KMS-11 (cell line): Measurements from ENCODE around the gene TNFRSF6B.
"Not testable (repeated sequence)": the region's sequence is repeated elsewhere in the genome, so short reads cannot be mapped to it uniquely, and the experiment has no call there.

ENCODE experiments used
- H2AFZ ChIP-seq: fragments of 200-600 bp; sonication (generic); 2 replicates; pipeline ENCODE4 v1.6.1; 2016; ENCODE audit warnings: antibody characterized with exemption, mixed run types, low read depth
- H3K27ac ChIP-seq: fragments of 200-600 bp; sonication (generic); 2 replicates; pipeline ENCODE4 v1.6.1; 2016; ENCODE audit warnings: mild to moderate bottlenecking, mixed run types
- H3K27me3 ChIP-seq: fragments of 200-600 bp; sonication (generic); 2 replicates; pipeline ENCODE4 v1.6.1; 2017; ENCODE audit warnings: mild to moderate bottlenecking, low read depth, mixed run types, moderate library complexity; ENCODE audit not compliant: insufficient read depth
- H3K36me3 ChIP-seq: fragments of 200-600 bp; sonication (generic); 2 replicates; pipeline ENCODE4 v1.6.1; 2017; ENCODE audit warnings: mild to moderate bottlenecking, mixed run types; ENCODE audit not compliant: insufficient read depth
- H3K4me1 ChIP-seq: fragments of 200-600 bp; sonication (generic); 2 replicates; pipeline ENCODE4 v1.6.1; 2016; ENCODE audit warnings: mild to moderate bottlenecking, low read depth, mixed run types; ENCODE audit not compliant: poor library complexity, severe bottlenecking
- H3K4me2 ChIP-seq: fragments of 200-600 bp; sonication (generic); 2 replicates; pipeline ENCODE4 v1.7.0; 2016; ENCODE audit warnings: mild to moderate bottlenecking, mixed run types
- H3K4me3 ChIP-seq: fragments of 200-600 bp; sonication (generic); IDR thresholded peaks from 2 replicates; pipeline ENCODE4 v1.6.1; 2017; ENCODE audit warnings: low read depth, low read length, mixed read lengths; ENCODE audit not compliant: insufficient read depth
- H3K79me2 ChIP-seq: fragments of 200-600 bp; sonication (generic); 2 replicates; pipeline ENCODE4 v1.6.1; 2016; ENCODE audit warnings: low read depth, mixed run types; ENCODE audit not compliant: insufficient read depth
- H3K9ac ChIP-seq: fragments of 200-600 bp; sonication (generic); 2 replicates; pipeline ENCODE4 v1.6.1; 2016; ENCODE audit warnings: mild to moderate bottlenecking, mixed run types
- H4K20me1 ChIP-seq: fragments of 200-600 bp; sonication (generic); 2 replicates; pipeline ENCODE4 v1.6.1; 2016; ENCODE audit warnings: mild to moderate bottlenecking, mixed run types; ENCODE audit not compliant: insufficient read depth
- TF ChIP-seq, protein P1 (sequence below): fragments of 200-600 bp; sonication (generic); conservative IDR thresholded peaks from 2 replicates; pipeline ENCODE4 v1.6.1; 2017; ENCODE audit warnings: low read depth, mild to moderate bottlenecking, antibody characterized with exemption, low read length, moderate library complexity, mixed read lengths

Gene TNFRSF6B

DNA sequence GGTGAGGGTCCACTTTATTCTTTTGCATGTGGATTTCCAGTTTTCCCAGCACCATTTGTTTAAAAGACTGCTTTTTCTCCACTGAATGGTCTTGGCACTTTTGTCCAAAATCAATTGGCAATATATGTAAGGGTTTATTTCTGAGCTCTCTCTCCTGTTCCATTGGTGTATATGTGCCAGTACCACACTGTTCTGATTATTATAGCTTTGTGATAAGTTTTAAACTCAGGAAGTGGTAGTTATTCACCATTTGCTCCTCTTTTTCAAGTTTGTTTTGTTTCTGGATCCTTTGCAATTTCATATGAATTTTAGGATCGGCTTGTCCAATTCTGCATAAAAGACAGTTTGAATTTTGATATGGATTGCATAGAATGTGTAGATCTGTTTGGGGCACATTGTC is 15.7 kb downstream of the TNFRSF6B start:
- H3K4me1 ChIP-seq, result peaks cover 8% of the 10 kb centered on the region
- TF ChIP-seq, protein P1, sequence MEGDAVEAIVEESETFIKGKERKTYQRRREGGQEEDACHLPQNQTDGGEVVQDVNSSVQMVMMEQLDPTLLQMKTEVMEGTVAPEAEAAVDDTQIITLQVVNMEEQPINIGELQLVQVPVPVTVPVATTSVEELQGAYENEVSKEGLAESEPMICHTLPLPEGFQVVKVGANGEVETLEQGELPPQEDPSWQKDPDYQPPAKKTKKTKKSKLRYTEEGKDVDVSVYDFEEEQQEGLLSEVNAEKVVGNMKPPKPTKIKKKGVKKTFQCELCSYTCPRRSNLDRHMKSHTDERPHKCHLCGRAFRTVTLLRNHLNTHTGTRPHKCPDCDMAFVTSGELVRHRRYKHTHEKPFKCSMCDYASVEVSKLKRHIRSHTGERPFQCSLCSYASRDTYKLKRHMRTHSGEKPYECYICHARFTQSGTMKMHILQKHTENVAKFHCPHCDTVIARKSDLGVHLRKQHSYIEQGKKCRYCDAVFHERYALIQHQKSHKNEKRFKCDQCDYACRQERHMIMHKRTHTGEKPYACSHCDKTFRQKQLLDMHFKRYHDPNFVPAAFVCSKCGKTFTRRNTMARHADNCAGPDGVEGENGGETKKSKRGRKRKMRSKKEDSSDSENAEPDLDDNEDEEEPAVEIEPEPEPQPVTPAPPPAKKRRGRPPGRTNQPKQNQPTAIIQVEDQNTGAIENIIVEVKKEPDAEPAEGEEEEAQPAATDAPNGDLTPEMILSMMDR, result no peak
- peaks cover 51% of the 10 kb centered on the region; the same call in 1 of the 2 replicates for H3K79me2 ChIP-seq
- no peak overlapping the region for H3K27ac ChIP-seq
- H4K20me1 ChIP-seq, result no peaks in the 10 kb centered on the region; the same call in 1 of the 2 replicates
- no peak overlapping the region for H2AFZ ChIP-seq
- no peak overlapping the region for H3K4me2 ChIP-seq
- H3K9ac ChIP-seq, result no peak overlapping the region
- peaks cover 16% of the 10 kb centered on the region; the same call in 1 of the 2 replicates for H3K36me3 ChIP-seq
- H3K27me3 ChIP-seq, result no peaks in the 10 kb centered on the region
- H3K4me3 ChIP-seq, result no peak overlapping the region

DNA sequence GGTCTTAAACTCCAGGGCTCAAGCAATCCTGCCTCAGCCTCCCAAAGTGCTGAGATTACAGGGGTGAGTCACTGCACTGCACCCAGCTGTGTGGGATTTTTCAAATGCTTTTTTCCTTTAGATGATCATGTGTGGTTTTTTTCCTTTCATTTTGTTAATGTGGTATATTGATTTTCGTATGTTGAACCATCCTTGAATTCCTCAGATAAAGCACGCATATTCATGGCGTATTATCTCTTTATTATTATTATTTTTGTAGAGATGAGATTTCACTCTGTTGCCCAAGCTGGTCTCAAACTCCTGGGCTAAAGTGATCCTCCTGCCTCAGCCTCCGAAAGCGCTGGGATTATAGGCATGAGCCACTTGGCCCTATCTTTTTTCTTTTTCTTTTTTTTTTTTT is 18.4 kb downstream of the TNFRSF6B start:
- Histone ChIP-seq H2AFZ (no peak overlapping the region), H3K27ac (no peak overlapping the region), H3K4me2 (no peak overlapping the region), H4K20me1 (no peaks in the 10 kb centered on the region), H3K36me3 (peaks cover 16% of the 10 kb centered on the region; the same call in 1 of the 2 replicates), H3K4me1 (no peaks in the 10 kb centered on the region), H3K9ac (no peak overlapping the region), H3K79me2 (peaks cover 38% of the 10 kb centered on the region; the same call in 1 of the 2 replicates), H3K27me3 (no peaks in the 10 kb centered on the region), H3K4me3 (no peak overlapping the region)
- TF ChIP-seq, protein P1, result no peak

DNA sequence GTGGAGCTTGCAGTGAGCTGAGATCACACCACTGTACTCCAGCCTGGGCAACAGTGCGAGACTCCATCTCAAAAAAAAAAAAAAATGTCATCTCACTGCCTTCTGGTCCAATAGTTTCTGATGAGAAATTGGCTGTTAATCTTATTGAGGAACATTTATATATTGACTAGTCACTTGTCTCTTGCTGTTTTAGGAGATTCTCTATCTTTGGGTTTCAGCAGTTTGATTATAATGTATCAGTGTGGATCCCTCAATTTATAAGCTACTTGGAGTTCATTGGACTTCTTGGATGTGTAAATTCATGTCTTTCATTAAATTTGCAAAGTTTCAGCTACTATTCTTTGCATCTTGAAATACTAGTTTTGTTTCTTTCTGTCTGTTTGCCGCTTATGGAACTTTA is 22.5 kb downstream of the TNFRSF6B start:
- Histone ChIP-seq H3K9ac (no peak overlapping the region), H3K4me2 (no peak overlapping the region), H3K79me2 (peaks cover 15% of the 10 kb centered on the region; the same call in 1 of the 2 replicates), H3K27me3 (no peaks in the 10 kb centered on the region), H3K4me3 (no peak overlapping the region), H4K20me1 (no peaks in the 10 kb centered on the region), H3K36me3 (peaks cover 16% of the 10 kb centered on the region; the same call in 1 of the 2 replicates), H2AFZ (no peak overlapping the region), H3K4me1 (no peaks in the 10 kb centered on the region), H3K27ac (no peak overlapping the region)
- TF ChIP-seq, protein P1, result no peak

DNA sequence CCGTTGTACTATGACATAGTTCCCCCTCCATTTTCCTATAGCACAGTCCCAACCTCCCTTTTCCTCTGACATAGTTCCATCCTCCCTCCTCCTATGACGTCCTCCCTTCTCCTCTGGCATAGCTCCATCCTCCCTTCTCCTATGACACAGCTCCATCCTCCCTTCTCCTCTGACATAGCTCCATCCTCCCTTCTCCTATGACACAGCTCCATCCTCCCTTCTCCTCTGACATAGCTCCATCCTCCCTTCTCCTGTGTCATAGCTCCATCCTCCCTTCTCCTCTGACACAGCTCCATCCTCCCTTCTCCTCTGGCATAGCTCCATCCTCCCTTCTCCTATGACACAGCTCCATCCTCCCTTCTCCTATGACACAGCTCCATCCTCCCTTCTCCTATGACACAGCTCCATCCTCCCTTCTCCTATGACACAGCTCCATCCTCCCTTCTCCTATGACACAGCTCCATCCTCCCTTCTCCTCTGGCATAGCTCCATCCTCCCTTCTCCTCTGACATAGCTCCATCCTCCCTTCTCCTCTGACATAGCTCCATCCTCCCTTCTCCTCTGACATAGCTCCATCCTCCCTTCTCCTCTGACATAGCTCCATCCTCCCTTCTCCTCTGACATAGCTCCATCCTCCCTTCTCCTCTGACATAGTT is 26.6 kb downstream of the TNFRSF6B start:
- H4K20me1 ChIP-seq, H3K4me2 ChIP-seq, H3K27me3 ChIP-seq, H3K9ac ChIP-seq, H3K4me3 ChIP-seq, H2AFZ ChIP-seq, H3K36me3 ChIP-seq, H3K27ac ChIP-seq: not testable (repeated sequence)
- Histone ChIP-seq H3K79me2 (peaks cover 18% of the 10 kb centered on the region; the same call in 1 of the 2 replicates), H3K4me1 (peaks cover 19% of the 10 kb centered on the region)

DNA sequence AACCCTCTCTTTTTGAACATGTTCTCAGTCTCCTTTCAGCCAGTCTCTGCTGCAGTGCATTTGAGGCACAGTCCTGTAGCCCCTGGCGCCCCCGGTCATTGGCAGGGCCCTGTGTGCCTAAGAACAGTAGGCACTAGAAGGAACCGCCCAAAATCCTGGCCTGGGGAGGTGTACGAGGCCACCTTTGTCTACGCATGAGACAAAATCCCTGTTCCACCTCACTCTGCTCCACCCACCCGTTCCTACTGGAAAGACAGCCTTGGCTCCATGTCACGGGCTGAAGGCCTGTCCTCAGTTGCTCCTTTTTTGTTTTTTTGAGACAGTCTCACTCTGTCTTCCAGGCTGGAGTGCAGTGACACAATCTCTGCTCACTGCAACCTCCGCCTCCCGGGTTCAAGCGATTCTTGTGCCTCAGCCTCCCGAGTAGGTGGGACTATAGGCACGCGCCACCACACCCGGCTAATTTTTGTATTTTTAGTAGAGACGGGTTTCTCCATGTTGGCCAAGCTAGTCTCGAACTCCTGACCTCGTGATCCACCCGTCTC is 33.8 kb downstream of the TNFRSF6B start:
- Histone ChIP-seq H3K79me2 (peaks cover 26% of the 10 kb centered on the region), H3K9ac (peak overlapping the region; percentile 50; the same call in 1 of the 2 replicates), H3K27ac (peak overlapping the region; percentile 98), H3K4me1 (peaks cover 74% of the 10 kb centered on the region), H3K4me2 (peak overlapping the region; percentile 72)
- H3K36me3 ChIP-seq, H3K4me3 ChIP-seq, H2AFZ ChIP-seq, H3K27me3 ChIP-seq, H4K20me1 ChIP-seq: not testable (repeated sequence)
